Activated CD4-positive, alpha-beta T cell treated with anti-CD3 and anti-CD28 coated beads, Interleukin-2, amount 10 ng/mL, durations not matched to agents 7 days and 5 days (primary cell): Measurements from ENCODE around the gene FSIP1. TPM values are rescaled to one million over a fixed set of nuclear protein-coding genes. Genes with fewer than 3 reads are reported as not detected.
"Not testable (repeated sequence)": the region's sequence is repeated elsewhere in the genome, so short reads cannot be mapped to it uniquely, and the experiment has no call there.

Experiments
- CTCF ChIA-PET: fragments of 350-600 bp; sonication (Branson Sonifier 250); formaldehyde crosslinking; loops from one replicate; lab custom pipeline; 2021; ENCODE audit warnings: antibody characterized with exemption; lab: Charles Lee
- POLR2A ChIA-PET: fragments of 350-600 bp; sonication (Branson Sonifier 250); formaldehyde crosslinking; loops from one replicate; lab custom pipeline; 2021; ENCODE audit warnings: antibody characterized with exemption; lab: Charles Lee
- DNase-seq: peaks from one replicate; pipeline ENCODE4 v3.0.0-alpha.2; 2020
- H3K27ac Mint-ChIP-seq: one replicate; pipeline ENCODE4 v1.8.0; 2021; ENCODE audit warnings: mild to moderate bottlenecking, moderate library complexity, mixed read lengths
- H3K27me3 Mint-ChIP-seq: one replicate; pipeline ENCODE4 v1.8.0; 2021; ENCODE audit warnings: mixed read lengths
- H3K36me3 Mint-ChIP-seq: one replicate; pipeline ENCODE4 v1.8.0; 2021; ENCODE audit warnings: low read depth, mixed read lengths
- H3K4me1 Mint-ChIP-seq: one replicate; pipeline ENCODE4 v1.8.0; 2021; ENCODE audit warnings: mixed read lengths
- H3K4me3 Mint-ChIP-seq: one replicate; pipeline ENCODE4 v1.8.0; 2021; ENCODE audit warnings: mild to moderate bottlenecking, moderate library complexity, mixed read lengths
- H3K9me3 Mint-ChIP-seq: one replicate; pipeline ENCODE4 v1.8.0; 2021; ENCODE audit warnings: mixed read lengths
- total RNA-seq, 2 experiments: library from RNA; stranded (reverse); gene quantifications; one replicate each; pipeline ENCODE4 v1.2.3, GENCODE V29; 2021

FSIP1 gene
- under 1 TPM; 0.30 to 0.48 TPM for total RNA-seq

- peaks cover 4% of the 10 kb centered on the region for H3K9me3 Mint-ChIP-seq
- peak; percentile 97 for DNase-seq
- peak within 1 kb of the TSS; percentile 85 for H3K27ac Mint-ChIP-seq
- H3K4me3 Mint-ChIP-seq: peak within 1 kb of the TSS; percentile 94
- H3K4me1 Mint-ChIP-seq: peaks cover 47% of the 10 kb centered on the region
- peaks cover 7% of the 10 kb centered on the region for H3K27me3 Mint-ChIP-seq
- ChIA-PET POLR2A (no interaction called here), CTCF (interaction anchor here (1.0 to 2.0 kb wide), 7 partner anchors 21 to 492 kb away, joined by 3 to 6 read pairs (median 4); no protein-coding TSS in a partner anchor)
- peaks cover 4% of the 10 kb centered on the region for H3K36me3 Mint-ChIP-seq
These were observed at the start of gene FSIP1 for GRCh38 chr15:39782441-39783138. Gene FSIP1 (minus strand): TSS chr15:39782841. CDS start chr15:39776524, 6,317 bp downstream.

GRCh38 chr15:39830166-39830565, 47.5 kb upstream of the FSIP1 start:
- DNase-seq: no peak
- CTCF ChIA-PET: interaction anchor here (1.2 kb wide), 1 partner anchor 10 kb away, joined by 3 read pairs; no protein-coding TSS in a partner anchor
- Mint-ChIP-seq H3K4me3 (no peak overlapping the region), H3K36me3 (no peaks in the 10 kb centered on the region), H3K27ac (no peak overlapping the region), H3K9me3 (no peaks in the 10 kb centered on the region), H3K27me3 (peaks cover 53% of the 10 kb centered on the region), H3K4me1 (no peaks in the 10 kb centered on the region)
- POLR2A ChIA-PET: no interaction called here

GRCh38 chr15:39828374-39828931, 45.8 kb upstream of the FSIP1 start:
- no peak overlapping the region for H3K4me3 Mint-ChIP-seq
- H3K27me3 Mint-ChIP-seq: peaks cover 45% of the 10 kb centered on the region
- DNase-seq: no peak
- no peaks in the 10 kb centered on the region for H3K4me1 Mint-ChIP-seq
- H3K27ac Mint-ChIP-seq: no peak overlapping the region
- H3K9me3 Mint-ChIP-seq: no peaks in the 10 kb centered on the region
- CTCF ChIA-PET: no interaction called here
- POLR2A ChIA-PET: no interaction called here
- H3K36me3 Mint-ChIP-seq: no peaks in the 10 kb centered on the region

- no peaks in the 10 kb centered on the region for H3K4me1 Mint-ChIP-seq
- peaks cover 36% of the 10 kb centered on the region for H3K27me3 Mint-ChIP-seq
- H3K9me3 Mint-ChIP-seq: no peaks in the 10 kb centered on the region
- H3K27ac Mint-ChIP-seq: no peak overlapping the region
- CTCF ChIA-PET: interaction anchor here (0.6 kb wide), 1 partner anchor 101 kb away, joined by 4 read pairs; no protein-coding TSS in a partner anchor
- POLR2A ChIA-PET: no interaction called here
- DNase-seq: no peak
- H3K36me3 Mint-ChIP-seq: no peaks in the 10 kb centered on the region
- no peak overlapping the region for H3K4me3 Mint-ChIP-seq
These were observed 44.3 kb upstream of the FSIP1 start for GRCh38 chr15:39826975-39827374.

- no peak overlapping the region for H3K4me3 Mint-ChIP-seq
- CTCF ChIA-PET: no interaction called here
These were observed 41.0 kb upstream of the FSIP1 start for GRCh38 chr15:39823634-39824033.

GRCh38 chr15:39820050-39820602, 37.5 kb upstream of the FSIP1 start:
- H3K27ac Mint-ChIP-seq: no peak overlapping the region
- H3K4me3 Mint-ChIP-seq: no peak overlapping the region
- CTCF ChIA-PET: interaction anchor here (1.3 kb wide), 1 partner anchor 10 kb away, joined by 3 read pairs; no protein-coding TSS in a partner anchor
- no peaks in the 10 kb centered on the region for H3K9me3 Mint-ChIP-seq
- no peaks in the 10 kb centered on the region for H3K4me1 Mint-ChIP-seq
- no peaks in the 10 kb centered on the region for H3K36me3 Mint-ChIP-seq
- H3K27me3 Mint-ChIP-seq: peaks cover 16% of the 10 kb centered on the region
- DNase-seq: no peak
- POLR2A ChIA-PET: interaction anchor here (0.8 kb wide), 1 partner anchor 162 kb away, joined by 3 read pairs; no protein-coding TSS in a partner anchor

More at GRCh38 chr15:39823634-39824033, 41.0 kb upstream of the FSIP1 start:
- H3K27ac Mint-ChIP-seq: no peak overlapping the region
- POLR2A ChIA-PET: no interaction called here
- peaks cover 20% of the 10 kb centered on the region for H3K27me3 Mint-ChIP-seq
- no peaks in the 10 kb centered on the region for H3K36me3 Mint-ChIP-seq
- H3K4me1 Mint-ChIP-seq: no peaks in the 10 kb centered on the region
- DNase-seq: no peak
- H3K9me3 Mint-ChIP-seq: no peaks in the 10 kb centered on the region

- H3K4me3 Mint-ChIP-seq: no peak overlapping the region
These were observed 36.9 kb upstream of the FSIP1 start for GRCh38 chr15:39819533-39819932.

GRCh38 chr15:39817892-39818291, 35.3 kb upstream of the FSIP1 start:
- Mint-ChIP-seq H3K4me1 (no peaks in the 10 kb centered on the region), H3K36me3 (no peaks in the 10 kb centered on the region), H3K4me3 (no peak overlapping the region), H3K9me3 (no peaks in the 10 kb centered on the region), H3K27ac (no peak overlapping the region), H3K27me3 (peaks cover 16% of the 10 kb centered on the region)
- ChIA-PET POLR2A (no interaction called here), CTCF (interaction anchor here (0.9 to 1.1 kb wide), 2 partner anchors 35 to 1077 kb away, joined by 3 to 5 read pairs; partner anchors contain the start of genes FSIP1 and VPS18)
- no peak for DNase-seq

More at GRCh38 chr15:39819533-39819932, 36.9 kb upstream of the FSIP1 start:
- no peaks in the 10 kb centered on the region for H3K9me3 Mint-ChIP-seq
- no peaks in the 10 kb centered on the region for H3K4me1 Mint-ChIP-seq
- CTCF ChIA-PET: interaction anchor here (1.3 kb wide), 1 partner anchor 10 kb away, joined by 3 read pairs; no protein-coding TSS in a partner anchor
- no peak for DNase-seq
- POLR2A ChIA-PET: no interaction called here
- no peaks in the 10 kb centered on the region for H3K36me3 Mint-ChIP-seq
- H3K27me3 Mint-ChIP-seq: peaks cover 16% of the 10 kb centered on the region
- H3K27ac Mint-ChIP-seq: no peak overlapping the region

GRCh38 chr15:39814489-39814888, 31.8 kb upstream of the FSIP1 start:
- CTCF ChIA-PET: no interaction called here

GRCh38 chr15:39812651-39813050, 30.0 kb upstream of the FSIP1 start:
- peaks cover 25% of the 10 kb centered on the region for H3K27me3 Mint-ChIP-seq
- DNase-seq, CTCF ChIA-PET, H3K9me3 Mint-ChIP-seq, POLR2A ChIA-PET, H3K4me3 Mint-ChIP-seq, H3K36me3 Mint-ChIP-seq, H3K27ac Mint-ChIP-seq, H3K4me1 Mint-ChIP-seq: not testable (repeated sequence)

More at GRCh38 chr15:39814489-39814888, 31.8 kb upstream of the FSIP1 start:
- POLR2A ChIA-PET: no interaction called here
- no peak for DNase-seq
- Mint-ChIP-seq H3K4me3 (no peak overlapping the region), H3K36me3 (no peaks in the 10 kb centered on the region), H3K9me3 (no peaks in the 10 kb centered on the region), H3K27me3 (peaks cover 20% of the 10 kb centered on the region), H3K27ac (no peak overlapping the region), H3K4me1 (no peaks in the 10 kb centered on the region)

- POLR2A ChIA-PET: no interaction called here
- CTCF ChIA-PET: no interaction called here
- DNase-seq: no peak
- no peak overlapping the region for H3K27ac Mint-ChIP-seq
- no peaks in the 10 kb centered on the region for H3K9me3 Mint-ChIP-seq
- no peaks in the 10 kb centered on the region for H3K36me3 Mint-ChIP-seq
- H3K27me3 Mint-ChIP-seq: peaks cover 20% of the 10 kb centered on the region
- H3K4me3 Mint-ChIP-seq: no peak overlapping the region
- no peaks in the 10 kb centered on the region for H3K4me1 Mint-ChIP-seq
These were observed 26.3 kb upstream of the FSIP1 start for GRCh38 chr15:39808909-39809308.

- Mint-ChIP-seq H3K27me3 (peaks cover 23% of the 10 kb centered on the region), H3K36me3 (no peaks in the 10 kb centered on the region), H3K9me3 (no peaks in the 10 kb centered on the region), H3K4me3 (no peak overlapping the region), H3K4me1 (no peaks in the 10 kb centered on the region), H3K27ac (no peak overlapping the region)
- DNase-seq: no peak
- CTCF ChIA-PET: no interaction called here
- POLR2A ChIA-PET: interaction anchor here (0.5 kb wide), 1 partner anchor 50 kb away, joined by 4 read pairs; no protein-coding TSS in a partner anchor
These were observed 25.1 kb upstream of the FSIP1 start for GRCh38 chr15:39807791-39808190.

- Mint-ChIP-seq H3K4me3 (no peak overlapping the region), H3K27me3 (peaks cover 19% of the 10 kb centered on the region), H3K4me1 (no peaks in the 10 kb centered on the region), H3K36me3 (no peaks in the 10 kb centered on the region), H3K27ac (no peak overlapping the region), H3K9me3 (no peaks in the 10 kb centered on the region)
- no peak for DNase-seq
- ChIA-PET POLR2A (no interaction called here), CTCF (no interaction called here)
These were observed 21.4 kb upstream of the FSIP1 start for GRCh38 chr15:39804026-39804425.
